A549 (cell line): Measurements from ENCODE around the gene C6orf163. TPM values are rescaled to one million over a fixed set of nuclear protein-coding genes. Genes with fewer than 3 reads are reported as not detected.

Experiments used
- ATAC-seq, 2 experiments: fragments of 200-7000 bp in 1 of 2; fragments of >200 bp in 1 of 2; cut with Nextera tagmentation in 1 of 2; cut with Tn5 transposase in 1 of 2; 3 replicates each; pipeline versions ENCODE4 v1.8.0 to v1.9.1; 2018 to 2020; ENCODE audit warnings: mild to moderate bottlenecking in 1 of 2, moderate library complexity in 1 of 2
- CTCF ChIA-PET: fragments of 300-600 bp; sonication (Branson Sonifier 250); formaldehyde crosslinking; extraction: SDS; loops from one replicate; lab custom pipeline; 2021; ENCODE audit warnings: antibody characterized with exemption, inconsistent platforms; lab: Yijun Ruan, JAX
- POLR2A ChIA-PET: fragments of 350-600 bp; formaldehyde crosslinking; extraction: SDS; loops from one replicate; lab custom pipeline; 2021; ENCODE audit warnings: antibody characterized with exemption, inconsistent platforms; lab: Yijun Ruan, JAX
- DNase-seq, 2 experiments: peaks; one replicate each; pipeline versions ENCODE4 v3.0.0 to v3.0.0-alpha.2; 2011 to 2016; ENCODE audit warnings: low read depth in 1 of 2, low spot score in 1 of 2
- FAIRE-seq: peaks from 2 replicates; lab custom pipeline; 2011; peaks lifted over from hg19 to GRCh38; lab: Jason Lieb, UNC
- H3K27ac ChIP-seq, 2 experiments: fragments of >200 bp; sonication (Bioruptor Twin); formaldehyde crosslinking; 3 replicates each; pipeline ENCODE4 v1.5.1; 2016 to 2017
- H3K4me1 ChIP-seq: fragments of >200 bp; sonication (Bioruptor Twin); formaldehyde crosslinking; 3 replicates; pipeline ENCODE4 v1.6.1; 2016
- H3K4me2 ChIP-seq: fragments of >200 bp; sonication (Bioruptor Twin); formaldehyde crosslinking; 3 replicates; pipeline ENCODE4 v1.6.1; 2016
- H3K4me3 ChIP-seq: fragments of >200 bp; sonication (Bioruptor Twin); formaldehyde crosslinking; 3 replicates; pipeline ENCODE4 v1.5.1; 2016
- H3K9me3 ChIP-seq: fragments of >200 bp; sonication (Bioruptor Twin); formaldehyde crosslinking; 3 replicates; pipeline ENCODE4 v1.6.1; 2016
- CBX2 ChIP-seq: fragments of 200-600 bp; sonication (generic); IDR thresholded peaks from 2 replicates; pipeline ENCODE4 v1.6.1; 2016; ENCODE audit warnings: low read depth, mild to moderate bottlenecking, borderline replicate concordance
- CEBPB ChIP-seq, 2 experiments: fragments of >200 bp in 1 of 2; sonication (Bioruptor Twin) in 1 of 2; formaldehyde crosslinking in 1 of 2; IDR thresholded peaks; 2 replicates each; pipeline ENCODE4 v1.6.1; 2012 to 2016
- CHD2 ChIP-seq: fragments of 150-350 bp; IDR thresholded peaks from 2 replicates; pipeline ENCODE4 v1.6.1; 2014; ENCODE audit warnings: low read length; ENCODE audit not compliant: partially characterized antibody
- EHMT2 ChIP-seq: fragments of 200-600 bp; sonication (generic); IDR thresholded peaks from 2 replicates; pipeline ENCODE4 v1.6.1; 2016; ENCODE audit warnings: antibody characterized with exemption, low read depth, mild to moderate bottlenecking, moderate library complexity
- EP300 ChIP-seq, 2 experiments: fragments of >200 bp; sonication (Bioruptor Twin); formaldehyde crosslinking; IDR thresholded peaks; 2 replicates in 1 of 2; 3 replicates in 1 of 2; pipeline ENCODE4 v1.6.1; 2016 to 2017
- ESRRA ChIP-seq: fragments of 150-350 bp; IDR thresholded peaks from 2 replicates; pipeline ENCODE4 v1.6.1; 2014; ENCODE audit warnings: mild to moderate bottlenecking, low read length, borderline replicate concordance
- FOSL2 ChIP-seq, 2 experiments: fragments of 450-650 bp in 1 of 2; fragments of >200 bp in 1 of 2; sonication (Bioruptor Twin) in 1 of 2; formaldehyde crosslinking; IDR thresholded peaks; 2 replicates each; pipeline versions ENCODE4 v1.5.0 to v1.6.1; 2016 to 2020; ENCODE audit warnings: mild to moderate bottlenecking in 1 of 2, moderate library complexity in 1 of 2
- FOXS1 ChIP-seq: fragments of 250-450 bp; sonication (Bioruptor Pico); IDR thresholded peaks from 2 replicates; pipeline ENCODE4 v1.5.0; 2020; ENCODE audit warnings: mild to moderate bottlenecking, moderate library complexity
- GATA3 ChIP-seq: IDR thresholded peaks from 2 replicates; pipeline ENCODE4 v1.6.1; 2012; ENCODE audit warnings: borderline replicate concordance
- HDAC2 ChIP-seq: fragments of 200-600 bp; sonication (generic); IDR thresholded peaks from 2 replicates; pipeline ENCODE4 v1.6.1; 2016
- HOXA7 ChIP-seq: fragments of 250-450 bp; sonication (Bioruptor Pico); IDR thresholded peaks from 2 replicates; pipeline ENCODE4 v1.5.0; 2020; ENCODE audit warnings: mild to moderate bottlenecking, moderate library complexity
- HOXB13 ChIP-seq: fragments of 250-450 bp; sonication (Bioruptor Pico); IDR thresholded peaks from 2 replicates; pipeline ENCODE4 v1.5.0; 2020; ENCODE audit warnings: low read depth, mild to moderate bottlenecking, moderate library complexity
- JUN ChIP-seq, 2 experiments: fragments of >200 bp; sonication (Bioruptor Twin); formaldehyde crosslinking; IDR thresholded peaks; 2 replicates in 1 of 2; 3 replicates in 1 of 2; pipeline ENCODE4 v1.6.1; 2016 to 2017
- KDM5A ChIP-seq: fragments of 200-600 bp; sonication (generic); IDR thresholded peaks from 2 replicates; pipeline ENCODE4 v1.6.1; 2016; ENCODE audit warnings: antibody characterized with exemption, mild to moderate bottlenecking
- MAFK ChIP-seq: fragments of 450-650 bp; IDR thresholded peaks from 2 replicates; pipeline ENCODE4 v1.6.1; 2014; ENCODE audit not compliant: partially characterized antibody
- MAZ ChIP-seq: fragments of 150-350 bp; IDR thresholded peaks from 2 replicates; pipeline ENCODE4 v1.6.1; 2014; ENCODE audit warnings: antibody characterized with exemption, low read depth, low read length, borderline replicate concordance
- NFE2L2 ChIP-seq: fragments of 150-350 bp; conservative IDR thresholded peaks from 2 replicates; pipeline ENCODE4 v1.6.1; 2014; ENCODE audit warnings: low read length
- NPAS2 ChIP-seq: fragments of 250-450 bp; sonication (Bioruptor Pico); IDR thresholded peaks from 2 replicates; pipeline ENCODE4 v1.8.0; 2022; ENCODE audit warnings: mild to moderate bottlenecking, moderate library complexity, borderline replicate concordance
- NR3C1 ChIP-seq: fragments of >200 bp; sonication (Bioruptor Twin); formaldehyde crosslinking; IDR thresholded peaks from 3 replicates; pipeline ENCODE4 v1.6.1; 2017
- PHF8 ChIP-seq: fragments of 200-600 bp; sonication (generic); IDR thresholded peaks from 2 replicates; pipeline ENCODE4 v1.6.1; 2016; ENCODE audit warnings: low read depth, mild to moderate bottlenecking, antibody characterized with exemption, moderate library complexity, borderline replicate concordance
- POLR2A ChIP-seq: IDR thresholded peaks from 2 replicates; pipeline ENCODE4 v1.6.1; 2012; ENCODE audit warnings: mild to moderate bottlenecking, low read length
- RAD21 ChIP-seq, 2 experiments: fragments of >200 bp in 1 of 2; sonication (Bioruptor Twin) in 1 of 2; formaldehyde crosslinking in 1 of 2; IDR thresholded peaks in 1 of 2; conservative IDR thresholded peaks in 1 of 2; 2 replicates in 1 of 2; 3 replicates in 1 of 2; pipeline ENCODE4 v1.6.1; 2012 to 2018; ENCODE audit warnings: inconsistent platforms in 1 of 2
- RNF2 ChIP-seq: fragments of 200-600 bp; sonication (generic); IDR thresholded peaks from 2 replicates; pipeline ENCODE4 v1.6.1; 2016; ENCODE audit warnings: low read depth, mild to moderate bottlenecking, antibody characterized with exemption, moderate library complexity, borderline replicate concordance
- SMC3 ChIP-seq: fragments of >200 bp; sonication (Bioruptor Twin); formaldehyde crosslinking; IDR thresholded peaks from 3 replicates; pipeline ENCODE4 v1.6.1; 2018; ENCODE audit warnings: inconsistent platforms
- SREBF2 ChIP-seq: fragments of 450-650 bp; IDR thresholded peaks from 2 replicates; pipeline ENCODE4 v1.6.1; 2014; ENCODE audit warnings: mild to moderate bottlenecking, moderate library complexity
- TFCP2L1 ChIP-seq: fragments of 250-450 bp; sonication (Bioruptor Pico); IDR thresholded peaks from 2 replicates; pipeline ENCODE4 v1.5.0; 2021; ENCODE audit warnings: mild to moderate bottlenecking
- WGBS: methylation state at CpG from one replicate; pipeline ENCODE4 v1.1.6; 2017; ENCODE audit errors: missing lambda C conversion rate; 5-methylcytosine and 5-hydroxymethylcytosine counted together
- polyA plus RNA-seq, 4 experiments: library from polyadenylated mRNA; depleted of rRNA in 3 of 4; stranded (reverse); fragments of >200 nt; fragmentation: RNase III in 1 of 4; extraction: RNeasy Plus Mini Kit Qiagen cat#74134 plus additional on column Dnase treatment in 1 of 4; gene quantifications; 2 replicates in 3 of 4; 3 replicates in 1 of 4; pipeline ENCODE4 v1.2.3, GENCODE V29; 2011 to 2017
- TF ChIP-seq, protein P1 (sequence below): fragments of >200 bp; sonication (Bioruptor Twin); formaldehyde crosslinking; IDR thresholded peaks from 3 replicates; pipeline ENCODE4 v1.5.1; 2016
- TF ChIP-seq, protein P2 (sequence below): IDR thresholded peaks from 2 replicates; pipeline ENCODE4 v1.6.1; 2012
- TF ChIP-seq, protein P3 (sequence below): fragments of 450-650 bp; IDR thresholded peaks from 2 replicates; pipeline ENCODE4 v1.6.1; 2014; ENCODE audit warnings: antibody characterized with exemption

The C6orf163 gene
- polyA plus RNA-seq, 2 of the 4 experiments (the other 2 are of a cell fraction): 0.39 to 0.44 TPM

DNA sequence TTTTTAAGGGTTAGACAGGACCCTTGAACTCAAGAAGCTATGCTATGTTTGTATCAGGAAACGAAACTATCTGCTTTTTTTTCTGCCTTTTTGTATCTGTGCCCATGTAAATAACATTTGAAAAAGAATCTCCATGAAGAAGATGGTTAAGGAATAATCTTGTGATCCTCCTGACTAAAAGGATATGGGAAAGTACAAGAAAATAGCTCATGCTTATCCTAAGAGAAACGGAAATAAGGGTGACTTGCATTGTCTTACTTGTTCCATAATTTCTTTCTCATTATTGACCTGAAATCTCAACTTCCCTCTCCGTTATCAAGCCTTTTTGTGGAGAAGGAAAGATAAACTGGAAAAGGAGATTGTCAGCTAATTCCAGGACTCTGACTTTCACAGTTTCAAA is 57.2 kb downstream of the C6orf163 start:
- Histone ChIP-seq H3K4me3 (no peak overlapping the region), H3K27ac (no peak overlapping the region), H3K4me1 (no peaks in the 10 kb centered on the region), H3K9me3 (no peaks in the 10 kb centered on the region), H3K4me2 (no peak overlapping the region)
- POLR2A ChIA-PET: no interaction called here
- WGBS: 49% methylated on average over 3 of the region's 3 CpGs
- ATAC-seq (no peak), DNase-seq (no peak), FAIRE-seq (no peak)
- no peak for TF ChIP-seq KDM5A
- TF ChIP-seq SREBF2: no peak
- CTCF ChIA-PET: interaction anchor here (3.6 kb wide), 1 partner anchor 8 kb away, joined by 18 read pairs; no protein-coding TSS in a partner anchor

DNA sequence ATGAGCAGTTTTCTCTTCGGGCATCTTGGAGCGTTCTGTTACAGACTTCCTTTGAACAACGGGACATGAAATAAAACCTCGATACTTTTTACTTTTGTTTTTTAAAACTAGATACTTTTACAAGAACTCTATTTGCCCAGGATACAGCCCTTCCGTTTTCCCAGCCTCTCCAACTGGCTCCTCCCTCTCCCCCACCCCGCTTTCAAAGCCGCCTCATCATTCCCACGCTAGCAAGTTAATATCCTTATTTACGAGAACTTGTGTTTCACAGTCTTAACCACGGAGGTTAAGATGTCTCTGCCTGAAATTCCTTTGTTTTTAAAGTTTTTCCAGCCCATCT is 62.9 kb downstream of the C6orf163 start:
- H3K4me3 ChIP-seq: peak overlapping the region; percentile 81
- FAIRE-seq: no peak
- no peaks in the 10 kb centered on the region for H3K4me1 ChIP-seq
- WGBS: 15% methylated on average over 10 of the region's 10 CpGs
- CTCF ChIA-PET: interaction anchor here (1.5 kb wide), 1 partner anchor 15 kb away, joined by 7 read pairs; no protein-coding TSS in a partner anchor
- no peak for TF ChIP-seq NPAS2 (CRISPR knock-in tag)
- no peak for TF ChIP-seq CBX2
- no peak for TF ChIP-seq CEBPB (IDR thresholded peaks at IDR 0.05)
- no peak for TF ChIP-seq EP300 (IDR thresholded peaks at IDR 0.05)
- no peak for TF ChIP-seq MAFK
- TF ChIP-seq GATA3: no peak
- TF ChIP-seq NR3C1: no peak
- no peak for TF ChIP-seq SMC3
- no peak for TF ChIP-seq EHMT2
- TF ChIP-seq, all 56 proteins: peak for 0
- ATAC-seq: peak; percentile 75 to 81
- H3K27ac ChIP-seq: peak overlapping the region; percentile 77 to 89
- DNase-seq: peak in 1 of 2 experiments; percentile 25
- POLR2A ChIA-PET: no interaction called here
- no peaks in the 10 kb centered on the region for H3K9me3 ChIP-seq
- H3K4me2 ChIP-seq: peak overlapping the region; percentile 66

DNA sequence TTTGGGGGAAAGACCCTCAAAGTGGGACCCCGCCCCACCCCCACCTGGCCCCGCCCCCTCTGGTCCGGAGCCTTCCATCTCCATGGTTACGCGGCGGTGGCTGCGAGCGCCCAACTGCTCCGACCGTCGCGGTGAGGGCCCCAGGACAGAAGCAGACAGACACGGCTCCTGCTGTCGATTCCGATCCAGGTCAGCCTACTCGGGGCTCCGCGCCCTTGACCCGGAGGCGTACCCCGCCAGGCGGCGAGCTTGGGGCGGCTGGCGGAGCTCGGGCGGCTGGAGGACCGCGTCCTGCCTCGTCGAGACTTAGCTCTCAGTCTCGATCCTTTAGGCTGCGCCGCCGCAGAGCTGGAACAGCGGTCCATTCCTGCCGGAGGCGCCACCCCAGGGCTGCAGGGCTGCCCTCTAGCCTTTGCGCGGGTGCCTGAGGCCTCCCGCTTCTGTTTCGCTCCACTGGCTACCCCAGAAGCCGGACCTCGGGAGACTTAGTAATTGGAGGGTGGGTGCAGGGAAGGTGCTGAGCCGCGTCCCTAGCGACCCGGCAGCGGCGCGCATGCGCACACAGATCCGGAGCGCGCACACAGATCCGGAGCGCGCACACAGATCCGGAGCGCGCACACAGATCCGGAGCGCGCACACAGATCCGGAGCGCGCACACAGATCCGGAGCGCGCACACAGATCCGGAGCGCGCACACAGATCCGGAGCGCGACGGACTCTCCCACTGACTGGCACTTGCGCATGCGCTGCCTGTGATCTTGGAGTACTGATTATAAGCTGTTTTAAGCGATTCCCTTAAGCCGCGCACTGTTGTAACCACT is 63.5 kb downstream of the C6orf163 start, which contains the start of gene CFAP206:
TSS of gene CFAP206 (plus strand) at position 72 of the 820 bp plus-strand sequence. CDS start 1,868 bp downstream, outside the sequence.
- POLR2A ChIA-PET: interaction anchor here (1.6 kb wide), 1 partner anchor 65 kb away, joined by 4 read pairs; the partner anchor contains the start of gene SLC35A1
- DNase-seq: peak; percentile 67 to 84

DNA sequence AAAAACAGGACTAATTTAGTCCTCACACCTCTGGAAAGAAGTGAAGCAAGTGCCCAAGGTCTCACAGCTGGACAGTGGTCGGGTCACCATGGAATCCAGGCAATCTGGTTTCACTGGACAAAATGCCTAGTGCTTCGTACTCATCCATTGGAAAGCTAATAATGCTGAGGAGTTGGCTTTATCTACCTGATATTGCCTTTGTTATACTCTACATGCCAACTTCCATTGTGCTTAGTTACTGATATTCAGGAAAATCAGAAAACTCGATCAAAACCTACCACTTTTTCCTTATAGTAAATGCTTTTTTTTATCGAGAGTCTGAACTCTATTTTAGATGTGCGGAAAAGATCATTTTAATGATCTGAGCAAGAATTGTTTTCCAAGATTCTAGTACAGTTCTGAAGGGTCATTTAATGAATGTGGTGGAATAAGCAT is 64.1 kb downstream of the C6orf163 start:
- no peak for FAIRE-seq
- no peak for DNase-seq
- ChIA-PET CTCF (interaction anchor here (1.5 kb wide), 1 partner anchor 16 kb away, joined by 7 read pairs; no protein-coding TSS in a partner anchor), POLR2A (interaction anchor here (1.6 kb wide), 1 partner anchor 64 kb away, joined by 4 read pairs; the partner anchor contains the start of gene SLC35A1)
- H3K4me2 ChIP-seq: peak overlapping the region; percentile 70
- 27% methylated on average over 5 of the region's 5 CpGs for WGBS
- peak overlapping the region; percentile 62 to 79 for H3K27ac ChIP-seq
- no peaks in the 10 kb centered on the region for H3K9me3 ChIP-seq
- ATAC-seq: peak; percentile 61 to 67
- TF ChIP-seq HOXA7 (CRISPR knock-in tag) (no peak), RAD21 (conservative IDR thresholded peaks at IDR 0.05 in 1 of 2, IDR thresholded peaks at IDR 0.05 in 1 of 2) (no peak), HOXB13 (no peak), JUN (IDR thresholded peaks at IDR 0.05) (no peak), ESRRA (no peak), HDAC2 (no peak), MAZ (no peak), EP300 (IDR thresholded peaks at IDR 0.05) (no peak)
- TF ChIP-seq, protein P1, sequence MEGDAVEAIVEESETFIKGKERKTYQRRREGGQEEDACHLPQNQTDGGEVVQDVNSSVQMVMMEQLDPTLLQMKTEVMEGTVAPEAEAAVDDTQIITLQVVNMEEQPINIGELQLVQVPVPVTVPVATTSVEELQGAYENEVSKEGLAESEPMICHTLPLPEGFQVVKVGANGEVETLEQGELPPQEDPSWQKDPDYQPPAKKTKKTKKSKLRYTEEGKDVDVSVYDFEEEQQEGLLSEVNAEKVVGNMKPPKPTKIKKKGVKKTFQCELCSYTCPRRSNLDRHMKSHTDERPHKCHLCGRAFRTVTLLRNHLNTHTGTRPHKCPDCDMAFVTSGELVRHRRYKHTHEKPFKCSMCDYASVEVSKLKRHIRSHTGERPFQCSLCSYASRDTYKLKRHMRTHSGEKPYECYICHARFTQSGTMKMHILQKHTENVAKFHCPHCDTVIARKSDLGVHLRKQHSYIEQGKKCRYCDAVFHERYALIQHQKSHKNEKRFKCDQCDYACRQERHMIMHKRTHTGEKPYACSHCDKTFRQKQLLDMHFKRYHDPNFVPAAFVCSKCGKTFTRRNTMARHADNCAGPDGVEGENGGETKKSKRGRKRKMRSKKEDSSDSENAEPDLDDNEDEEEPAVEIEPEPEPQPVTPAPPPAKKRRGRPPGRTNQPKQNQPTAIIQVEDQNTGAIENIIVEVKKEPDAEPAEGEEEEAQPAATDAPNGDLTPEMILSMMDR: no peak
- TF ChIP-seq, protein P2, sequence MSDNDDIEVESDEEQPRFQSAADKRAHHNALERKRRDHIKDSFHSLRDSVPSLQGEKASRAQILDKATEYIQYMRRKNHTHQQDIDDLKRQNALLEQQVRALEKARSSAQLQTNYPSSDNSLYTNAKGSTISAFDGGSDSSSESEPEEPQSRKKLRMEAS: no peak
- H3K4me1 ChIP-seq: no peaks in the 10 kb centered on the region
- peak overlapping the region; percentile 81 for H3K4me3 ChIP-seq

More for the DNA sequence above, 63.5 kb downstream of the C6orf163 start, which contains the start of gene CFAP206:
- peak; percentile 93 to 97 for ATAC-seq
- TF ChIP-seq FOXS1 (CRISPR knock-in tag) (no peak), TFCP2L1 (CRISPR knock-in tag) (no peak), RNF2 (no peak), FOSL2 (IDR thresholded peaks at IDR 0.05) (no peak), FOSL2 (CRISPR knock-in tag; IDR thresholded peaks at IDR 0.05) (no peak), PHF8 (0 out of 2 replicates have a peak, but pooled peaks have one; percentile 24), CHD2 (no peak), POLR2A (peak; percentile 16; the same call in 1 of the 2 replicates), NFE2L2 (no peak)
- TF ChIP-seq, protein P3, sequence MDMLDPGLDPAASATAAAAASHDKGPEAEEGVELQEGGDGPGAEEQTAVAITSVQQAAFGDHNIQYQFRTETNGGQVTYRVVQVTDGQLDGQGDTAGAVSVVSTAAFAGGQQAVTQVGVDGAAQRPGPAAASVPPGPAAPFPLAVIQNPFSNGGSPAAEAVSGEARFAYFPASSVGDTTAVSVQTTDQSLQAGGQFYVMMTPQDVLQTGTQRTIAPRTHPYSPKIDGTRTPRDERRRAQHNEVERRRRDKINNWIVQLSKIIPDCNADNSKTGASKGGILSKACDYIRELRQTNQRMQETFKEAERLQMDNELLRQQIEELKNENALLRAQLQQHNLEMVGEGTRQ: no peak
- CTCF ChIA-PET: interaction anchor here (1.5 kb wide), 1 partner anchor 15 kb away, joined by 7 read pairs; no protein-coding TSS in a partner anchor
- Histone ChIP-seq H3K4me3 (peak within 1 kb of the TSS; percentile 81), H3K4me2 (peak within 1 kb of the TSS; percentile 70), H3K4me1 (no peaks in the 10 kb centered on the region), H3K27ac (peak within 1 kb of the TSS; percentile 77 to 89), H3K9me3 (no peaks in the 10 kb centered on the region)
- WGBS: 5% methylated on average over 4 of the region's 82 CpGs
- no peak for FAIRE-seq
